Erythroblast (primary cell): ENCODE results near the gene AMOTL2.

ENCODE experiments used
- DNase-seq, 2 experiments: peaks; one replicate each; lab custom pipeline; 2025; lab: John Stamatoyannopoulos, UW
- GATA1 ChIP-seq: IDR thresholded peaks from 2 replicates; pipeline ENCODE4 v1.6.1; 2011; ENCODE audit warnings: low read depth, mild to moderate bottlenecking, control low read depth, low read length, moderate library complexity
- POLR2A ChIP-seq: IDR thresholded peaks from 2 replicates; pipeline ENCODE4 v1.6.1; 2011; ENCODE audit warnings: mild to moderate bottlenecking, low read length

AMOTL2 gene

GRCh38 chr3:134325061-134325705 lies 49.1 kb downstream of the AMOTL2 start:
- DNase-seq, result no peak
- TF ChIP-seq GATA1 (no peak), POLR2A (no peak)

DNA sequence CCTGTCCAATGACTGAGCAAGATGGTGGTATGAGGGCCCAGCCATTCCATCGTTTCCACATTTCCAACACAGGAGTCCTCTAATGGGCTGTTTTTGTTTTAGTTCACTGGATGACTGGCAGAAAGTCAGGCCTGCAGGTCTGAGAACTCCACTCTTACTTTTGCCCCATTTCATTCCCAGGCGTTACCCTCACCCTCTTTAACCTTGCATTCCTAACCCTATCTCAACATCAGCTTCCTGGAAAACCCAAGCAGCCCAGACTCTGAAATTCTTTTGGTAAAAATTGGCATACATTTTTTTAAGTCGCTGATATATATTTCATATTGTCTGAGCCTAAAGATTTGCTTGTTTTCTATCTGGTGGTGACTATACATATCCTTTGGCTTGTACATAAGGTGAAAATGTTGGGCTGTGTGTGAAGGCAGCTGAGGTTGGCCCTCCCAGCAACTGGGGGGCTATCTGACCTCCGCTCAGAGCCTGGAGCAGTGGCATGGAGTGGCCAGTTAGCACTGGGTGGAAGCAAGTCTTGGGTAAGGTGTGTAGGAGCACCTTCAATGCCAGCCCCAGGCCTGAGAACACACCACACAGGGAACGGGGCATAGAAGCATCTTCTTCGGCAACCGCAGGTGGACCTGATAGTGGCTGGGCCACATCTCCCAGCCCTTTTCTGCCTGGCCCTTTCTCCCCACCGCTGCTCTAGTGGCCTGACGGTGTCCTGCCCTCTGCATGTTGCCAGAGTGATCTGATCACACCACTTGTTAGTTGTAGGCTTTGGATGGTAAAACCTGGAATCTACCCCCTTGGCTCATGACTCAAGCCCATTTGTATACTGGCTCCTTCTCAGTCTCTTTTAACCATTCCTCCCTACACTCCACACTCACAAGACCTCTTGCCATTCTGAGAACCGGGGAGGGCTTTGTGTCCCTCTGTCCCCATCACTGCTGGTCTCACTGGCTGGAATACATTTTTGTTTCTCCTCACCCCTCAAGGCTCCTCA lies 50.0 kb downstream of the AMOTL2 start:
- TF ChIP-seq POLR2A (no peak), GATA1 (no peak)
- no peak for DNase-seq

DNA sequence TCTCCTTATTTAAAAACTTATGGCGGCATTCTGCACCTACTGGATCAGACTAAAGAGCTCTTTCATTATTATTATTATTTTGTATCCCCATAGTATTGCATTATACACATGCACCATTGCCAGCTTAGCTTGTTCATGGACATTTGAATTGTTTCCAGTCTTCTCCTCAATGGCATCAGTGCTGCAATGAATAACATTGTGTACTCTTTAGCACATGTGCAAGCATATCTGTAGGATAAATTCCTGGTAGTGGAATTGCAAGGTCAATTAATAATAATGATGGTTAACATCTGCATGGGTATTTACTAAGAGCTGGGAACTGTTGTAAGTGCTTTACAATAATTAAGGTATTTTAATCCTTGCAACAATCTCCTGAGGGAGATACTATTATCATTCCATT lies 52.0 kb downstream of the AMOTL2 start:
- TF ChIP-seq POLR2A, result no peak
- TF ChIP-seq GATA1, result no peak

DNA sequence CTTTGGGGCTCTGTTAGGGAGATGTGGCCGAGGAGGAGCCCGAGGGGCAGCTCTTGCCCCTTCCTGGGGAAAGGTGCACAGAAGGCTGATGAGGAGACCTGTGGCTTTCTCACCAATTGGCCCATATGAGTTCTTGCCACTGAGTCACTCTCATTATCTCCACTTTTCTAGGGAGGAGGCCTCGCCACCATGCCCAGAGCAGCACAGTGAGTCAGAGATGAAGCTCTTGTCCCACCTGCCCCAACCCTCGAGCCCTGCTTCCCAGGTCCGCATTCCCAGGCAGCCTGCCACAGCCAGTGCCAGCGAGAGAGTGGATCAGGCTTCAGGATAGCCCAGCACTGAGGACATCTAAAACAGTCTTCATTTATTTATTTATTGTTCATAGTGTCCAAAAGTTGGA lies 53.5 kb downstream of the AMOTL2 start:
- TF ChIP-seq POLR2A (no peak), GATA1 (no peak)

More for the DNA sequence above, 52.0 kb downstream of the AMOTL2 start:
- DNase-seq, result no peak

GRCh38 chr3:134319931-134320330 lies 54.3 kb downstream of the AMOTL2 start:
- TF ChIP-seq GATA1 (no peak), POLR2A (no peak)
- no peak for DNase-seq

More for the DNA sequence above, 53.5 kb downstream of the AMOTL2 start:
- DNase-seq, result no peak

DNA sequence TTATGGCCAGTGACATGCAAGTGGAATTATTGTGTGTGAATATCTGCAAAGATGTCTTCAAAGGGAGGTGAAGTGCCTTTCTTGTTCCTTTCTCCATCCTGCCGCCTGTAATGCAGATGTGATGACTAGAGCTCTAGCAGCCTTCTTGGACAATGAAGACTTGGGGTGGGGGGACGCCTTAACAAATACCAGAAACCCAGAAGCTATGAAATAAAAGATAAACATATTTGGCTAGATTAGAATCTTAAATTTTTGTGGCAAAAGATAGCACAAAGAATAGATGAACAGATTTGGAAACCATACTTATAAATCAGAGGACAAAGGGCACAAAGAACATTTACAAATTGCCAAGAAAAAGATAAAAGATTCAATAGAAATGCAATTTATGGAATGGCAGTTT lies 56.1 kb downstream of the AMOTL2 start:
- TF ChIP-seq POLR2A, result no peak
- no peak for TF ChIP-seq GATA1
- DNase-seq, result no peak

- TF ChIP-seq POLR2A, result no peak
- TF ChIP-seq GATA1, result no peak
- DNase-seq, result no peak
These were observed 56.9 kb downstream of the AMOTL2 start for GRCh38 chr3:134317106-134317947.

GRCh38 chr3:134315286-134316106 lies 58.8 kb downstream of the AMOTL2 start:
- DNase-seq, result no peak
- no peak for TF ChIP-seq GATA1
- TF ChIP-seq POLR2A, result no peak

- no peak for TF ChIP-seq POLR2A
- no peak for TF ChIP-seq GATA1
- DNase-seq, result no peak
These were observed 59.5 kb downstream of the AMOTL2 start for GRCh38 chr3:134314588-134315285.

DNA sequence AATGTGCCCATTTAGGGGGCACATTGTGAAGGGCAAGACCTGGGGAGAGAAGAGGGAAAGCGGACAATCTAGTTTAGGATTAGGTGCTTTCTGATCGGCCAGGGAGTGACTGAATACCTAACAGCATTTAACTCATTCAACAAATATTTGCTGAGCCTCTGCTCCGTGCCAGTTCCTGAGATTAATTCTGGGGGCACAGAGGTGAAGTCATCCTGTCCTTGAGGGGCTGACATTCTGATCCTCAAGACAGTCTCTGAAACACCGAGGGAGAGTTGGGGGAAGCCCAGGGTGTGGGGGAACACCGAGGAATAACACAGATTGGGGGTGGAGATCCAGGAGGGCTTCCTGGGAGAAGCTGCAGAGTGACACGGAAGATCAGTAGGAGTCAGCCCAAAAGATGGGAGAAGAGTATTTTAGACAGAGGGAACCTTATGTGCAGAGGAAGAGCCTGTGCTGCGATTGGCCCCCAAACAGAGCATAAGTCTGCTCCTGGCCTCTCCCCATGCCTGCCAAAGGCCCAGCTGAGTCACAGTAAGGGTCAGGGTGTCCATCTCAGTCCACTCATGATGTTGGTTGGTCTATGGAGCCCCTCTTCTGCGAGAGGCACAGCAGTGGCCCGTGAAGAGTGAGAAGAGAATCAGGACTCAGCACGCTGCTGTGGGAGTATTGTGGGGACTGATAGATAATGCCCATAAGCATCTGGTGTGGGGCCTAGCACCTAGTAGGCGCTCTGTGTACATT lies 60.2 kb downstream of the AMOTL2 start:
- TF ChIP-seq GATA1 (no peak), POLR2A (no peak)
- DNase-seq, result no peak

- DNase-seq, result peak; percentile 18 to 23
- TF ChIP-seq POLR2A, result no peak
- no peak for TF ChIP-seq GATA1
These were observed 61.1 kb downstream of the AMOTL2 start for GRCh38 chr3:134312873-134313846.
